ENCODE data around the gene VAV3. TPM values are rescaled to one million over a fixed set of nuclear protein-coding genes. Genes with fewer than 3 reads are reported as not detected.

Gene VAV3
- total RNA-seq, 2 experiments from 2014 or later = 2.3 to 8.3 TPM

DNA sequence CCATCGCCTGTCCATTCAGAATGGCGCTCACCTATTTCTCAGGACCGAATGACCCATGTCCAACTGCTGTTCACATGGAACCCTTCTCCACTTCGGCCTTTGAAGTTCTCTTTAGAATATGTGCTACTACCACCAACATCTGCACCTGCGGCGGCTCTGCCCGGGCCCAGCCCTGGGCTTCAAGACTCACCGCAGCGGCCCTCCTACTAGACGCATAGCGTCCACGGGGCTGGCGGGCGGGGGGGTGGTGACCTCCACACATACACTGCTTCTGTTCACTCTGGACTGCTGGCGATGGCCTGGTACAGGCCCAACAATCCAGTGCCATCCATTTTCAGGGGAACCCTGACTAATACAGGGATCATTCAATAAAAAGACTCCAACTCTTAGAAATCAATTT lies 394.2 kb downstream of the VAV3 start:
- intact Hi-C loops (cut with micrococcal nuclease; ENCODE audit: unreplicated experiment) = no loop called here

GRCh38 chr1:107563441-107563840 lies 401.5 kb downstream of the VAV3 start:
- Histone ChIP-seq H3K27ac (ENCODE audit: low read depth, low read length, poor library complexity, severe bottlenecking) (no peak overlapping the region), H3K79me2 (ENCODE audit: insufficient read depth, low read depth, low read length) (no peaks in the 10 kb centered on the region), H3K4me2 (ENCODE audit: low read length) (no peak overlapping the region), H3K9me3 (ENCODE audit: low read length) (no peaks in the 10 kb centered on the region), H3K4me1 (ENCODE audit: insufficient read depth, low read length, poor library complexity, severe bottlenecking) (no peaks in the 10 kb centered on the region), H3K4me3 (ENCODE audit: low read depth, low read length, poor library complexity, severe bottlenecking) (no peak overlapping the region), H3K9me2 (ENCODE audit: insufficient read depth, low read length) (no peaks in the 10 kb centered on the region), H4K20me1 (ENCODE audit: insufficient read depth, low read length) (no peaks in the 10 kb centered on the region), H2AFZ (ENCODE audit: low read length) (no peak overlapping the region), H3K36me3 (ENCODE audit: insufficient read depth, low read length) (no peaks in the 10 kb centered on the region)
- TF ChIP-seq EZH2phosphoT487 (IDR thresholded peaks at IDR 0.05; ENCODE audit: borderline replicate concordance, low read depth, low read length) = no peak
- no peak for TF ChIP-seq CTCF (conservative IDR thresholded peaks at IDR 0.05; ENCODE audit: low read length)
- BruUV-seq (replicated peaks) = no TSS peak
- DNase-seq (ENCODE audit: low spot score) = no peak
- CTCF ChIA-PET (ENCODE audit: unreplicated experiment) = no interaction called here
- intact Hi-C loops (cut with micrococcal nuclease; ENCODE audit: unreplicated experiment) = no loop called here
- POLR2A ChIA-PET = interaction anchor here (0.6 to 1.0 kb wide), 2 partner anchors 25 to 34 kb away, joined by 3 to 4 read pairs; no protein-coding TSS in a partner anchor

More for the DNA sequence above, 394.2 kb downstream of the VAV3 start:
- DNase-seq (ENCODE audit: low spot score) = no peak
- ChIA-PET CTCF (ENCODE audit: unreplicated experiment) (no interaction called here), POLR2A (no interaction called here)
- H3K27ac ChIP-seq (ENCODE audit: low read depth, low read length, poor library complexity, severe bottlenecking) = no peak overlapping the region
- H3K4me3 ChIP-seq (ENCODE audit: low read depth, low read length, poor library complexity, severe bottlenecking) = no peak overlapping the region
- no peaks in the 10 kb centered on the region for H3K9me2 ChIP-seq (ENCODE audit: insufficient read depth, low read length)
- H3K4me1 ChIP-seq (ENCODE audit: insufficient read depth, low read length, poor library complexity, severe bottlenecking) = no peaks in the 10 kb centered on the region
- BruUV-seq (replicated peaks) = no TSS peak
- TF ChIP-seq EZH2phosphoT487 (IDR thresholded peaks at IDR 0.05; ENCODE audit: borderline replicate concordance, low read depth, low read length) = no peak
- no peak for TF ChIP-seq CTCF (conservative IDR thresholded peaks at IDR 0.05; ENCODE audit: low read length)
- H3K4me2 ChIP-seq (ENCODE audit: low read length) = no peak overlapping the region
- no peaks in the 10 kb centered on the region for H4K20me1 ChIP-seq (ENCODE audit: insufficient read depth, low read length)
- H3K79me2 ChIP-seq (ENCODE audit: insufficient read depth, low read depth, low read length) = no peaks in the 10 kb centered on the region
- no peaks in the 10 kb centered on the region for H3K9me3 ChIP-seq (ENCODE audit: low read length)
- no peaks in the 10 kb centered on the region for H3K36me3 ChIP-seq (ENCODE audit: insufficient read depth, low read length)
- H2AFZ ChIP-seq (ENCODE audit: low read length) = no peak overlapping the region

GRCh38 chr1:107559881-107560280 lies 405.1 kb downstream of the VAV3 start:
- DNase-seq (ENCODE audit: low spot score) = no peak
- Histone ChIP-seq H4K20me1 (ENCODE audit: insufficient read depth, low read length) (no peaks in the 10 kb centered on the region), H2AFZ (ENCODE audit: low read length) (no peak overlapping the region), H3K9me2 (ENCODE audit: insufficient read depth, low read length) (no peaks in the 10 kb centered on the region), H3K4me3 (ENCODE audit: low read depth, low read length, poor library complexity, severe bottlenecking) (no peak overlapping the region), H3K36me3 (ENCODE audit: insufficient read depth, low read length) (no peaks in the 10 kb centered on the region), H3K27ac (ENCODE audit: low read depth, low read length, poor library complexity, severe bottlenecking) (no peak overlapping the region), H3K4me1 (ENCODE audit: insufficient read depth, low read length, poor library complexity, severe bottlenecking) (no peaks in the 10 kb centered on the region), H3K79me2 (ENCODE audit: insufficient read depth, low read depth, low read length) (no peaks in the 10 kb centered on the region), H3K4me2 (ENCODE audit: low read length) (no peak overlapping the region), H3K9me3 (ENCODE audit: low read length) (no peaks in the 10 kb centered on the region)
- BruUV-seq (replicated peaks) = no TSS peak
- TF ChIP-seq CTCF (conservative IDR thresholded peaks at IDR 0.05; ENCODE audit: low read length) (no peak), EZH2phosphoT487 (IDR thresholded peaks at IDR 0.05; ENCODE audit: borderline replicate concordance, low read depth, low read length) (no peak)
- intact Hi-C loops (cut with micrococcal nuclease; ENCODE audit: unreplicated experiment) = no loop called here
- ChIA-PET CTCF (ENCODE audit: unreplicated experiment) (no interaction called here), POLR2A (no interaction called here)

Data from OCI-LY7 (cell line).